AG04450 (cell line): ENCODE results near the gene SORCS2. TPM values are rescaled to one million over a fixed set of nuclear protein-coding genes. Genes with fewer than 3 reads are reported as not detected.

Source experiments
- CTCF ChIA-PET: fragments of 300-600, 350-600 bp; formaldehyde crosslinking; extraction: SDS; loops from one replicate; lab custom pipeline; 2022; ENCODE audit warnings: antibody characterized with exemption, inconsistent platforms; lab: Charles Lee
- POLR2A ChIA-PET: fragments of 350-600 bp; formaldehyde crosslinking; extraction: SDS; loops from one replicate; lab custom pipeline; 2021; ENCODE audit warnings: antibody characterized with exemption, inconsistent platforms; lab: Yijun Ruan, JAX
- DNase-seq: peaks from one replicate; pipeline ENCODE4 v3.0.0-alpha.2; 2011; ENCODE audit warnings: low read depth, low spot score
- H3K27ac ChIP-seq: one replicate; pipeline ENCODE4 v1.5.1; 2012; ENCODE audit warnings: low read depth, low read length, control low read depth
- H3K27me3 ChIP-seq: one replicate; pipeline ENCODE4 v1.6.0; 2012; ENCODE audit warnings: low read length; ENCODE audit not compliant: control insufficient read depth, insufficient read depth
- H3K4me3 ChIP-seq: 2 replicates; pipeline ENCODE4 v1.5.1; 2011; ENCODE audit warnings: mild to moderate bottlenecking, low read depth, low read length, control low read depth
- H3K9me3 ChIP-seq: 2 replicates; pipeline ENCODE4 v1.5.1; 2012; ENCODE audit warnings: low read length; ENCODE audit not compliant: control insufficient read depth, insufficient read depth
- polyA plus RNA-seq: library from polyadenylated mRNA; depleted of rRNA; stranded (reverse); fragments of >200 nt; gene quantifications from 2 replicates; pipeline ENCODE4 v1.2.3, GENCODE V29; 2011
- TF ChIP-seq, protein P1 (sequence below): IDR thresholded peaks from 2 replicates; pipeline ENCODE4 v1.5.1; 2011; ENCODE audit warnings: low read depth, low read length, control low read depth, inconsistent platforms

SORCS2 gene
- polyA plus RNA-seq, 1 experiment: 0.29 TPM

DNA sequence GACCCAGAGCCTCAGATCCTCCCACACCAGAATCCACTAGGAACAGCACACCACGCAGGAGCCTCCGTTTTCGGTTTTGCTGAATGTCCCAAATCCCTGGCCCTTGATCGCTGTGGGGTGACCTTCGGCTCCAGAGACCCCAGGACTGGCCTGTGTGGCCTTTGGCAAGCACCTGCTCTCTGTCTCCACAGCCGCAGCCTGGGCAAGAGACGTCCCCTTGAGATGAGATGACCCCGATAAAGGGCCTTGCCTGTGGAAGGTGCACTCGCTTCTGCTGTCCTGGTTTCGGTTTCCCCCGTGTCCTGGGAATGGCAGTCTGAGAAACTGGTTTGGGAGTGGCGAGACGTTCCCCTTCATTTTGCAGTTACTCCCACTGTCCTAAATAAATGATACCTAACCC lies 232.8 kb downstream of the SORCS2 start:
- DNase-seq: no peak
- POLR2A ChIA-PET: no interaction called here

DNA sequence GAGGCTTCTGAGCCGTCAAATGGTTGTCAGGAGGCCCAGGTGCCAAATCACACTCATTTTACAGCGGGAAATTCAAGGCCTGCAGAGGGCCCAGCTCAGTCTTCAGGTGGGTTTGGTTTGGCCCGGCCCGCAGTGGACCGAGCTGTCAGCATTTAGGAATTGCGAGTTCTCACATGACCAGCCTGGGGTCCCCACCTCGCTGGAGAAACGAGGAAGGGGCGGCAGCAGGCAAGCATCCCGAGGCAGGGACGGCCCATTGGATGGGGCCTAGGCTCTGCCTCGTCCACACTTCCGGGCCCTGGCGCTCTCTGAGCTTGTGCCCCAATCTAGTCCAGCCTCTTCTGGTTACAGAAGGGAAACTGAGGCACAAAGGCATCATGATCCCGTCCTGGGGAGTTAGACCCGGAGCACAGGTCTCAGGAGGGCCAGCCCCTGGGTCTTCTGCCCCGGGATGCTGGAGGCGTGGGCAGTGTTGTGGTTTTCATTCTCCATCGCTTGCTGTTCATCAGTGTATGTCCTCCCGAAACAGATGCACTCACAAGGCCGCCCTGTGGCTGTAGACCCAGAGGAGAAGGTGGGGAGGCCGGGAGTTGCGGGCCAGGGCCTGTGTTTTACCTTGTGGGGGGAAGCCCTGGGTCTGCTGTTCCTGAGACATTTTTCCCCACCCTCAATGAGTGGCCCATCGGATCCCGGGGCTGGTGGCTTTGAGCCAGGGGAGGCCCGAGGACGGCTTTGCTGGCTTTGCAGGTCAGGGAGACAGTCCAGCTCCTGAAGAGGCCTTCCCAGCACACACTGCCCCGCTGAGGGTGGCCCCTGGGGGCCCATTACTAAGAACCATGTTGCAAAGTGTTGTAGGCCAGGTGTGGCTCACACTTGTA lies 233.5 kb downstream of the SORCS2 start:
- CTCF ChIA-PET: no interaction called here
- Histone ChIP-seq H3K4me3 (no peak overlapping the region), H3K27ac (no peak overlapping the region), H3K27me3 (peaks cover 6% of the 10 kb centered on the region), H3K9me3 (no peaks in the 10 kb centered on the region; the same call in 1 of the 2 replicates)
- no peak for DNase-seq
- TF ChIP-seq, protein P1, sequence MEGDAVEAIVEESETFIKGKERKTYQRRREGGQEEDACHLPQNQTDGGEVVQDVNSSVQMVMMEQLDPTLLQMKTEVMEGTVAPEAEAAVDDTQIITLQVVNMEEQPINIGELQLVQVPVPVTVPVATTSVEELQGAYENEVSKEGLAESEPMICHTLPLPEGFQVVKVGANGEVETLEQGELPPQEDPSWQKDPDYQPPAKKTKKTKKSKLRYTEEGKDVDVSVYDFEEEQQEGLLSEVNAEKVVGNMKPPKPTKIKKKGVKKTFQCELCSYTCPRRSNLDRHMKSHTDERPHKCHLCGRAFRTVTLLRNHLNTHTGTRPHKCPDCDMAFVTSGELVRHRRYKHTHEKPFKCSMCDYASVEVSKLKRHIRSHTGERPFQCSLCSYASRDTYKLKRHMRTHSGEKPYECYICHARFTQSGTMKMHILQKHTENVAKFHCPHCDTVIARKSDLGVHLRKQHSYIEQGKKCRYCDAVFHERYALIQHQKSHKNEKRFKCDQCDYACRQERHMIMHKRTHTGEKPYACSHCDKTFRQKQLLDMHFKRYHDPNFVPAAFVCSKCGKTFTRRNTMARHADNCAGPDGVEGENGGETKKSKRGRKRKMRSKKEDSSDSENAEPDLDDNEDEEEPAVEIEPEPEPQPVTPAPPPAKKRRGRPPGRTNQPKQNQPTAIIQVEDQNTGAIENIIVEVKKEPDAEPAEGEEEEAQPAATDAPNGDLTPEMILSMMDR: no peak
- POLR2A ChIA-PET: no interaction called here

More for the DNA sequence above, 232.8 kb downstream of the SORCS2 start:
- TF ChIP-seq, protein P1: no peak
- CTCF ChIA-PET: no interaction called here
- Histone ChIP-seq H3K27ac (no peak overlapping the region), H3K9me3 (no peaks in the 10 kb centered on the region; the same call in 1 of the 2 replicates), H3K4me3 (no peak overlapping the region), H3K27me3 (peaks cover 9% of the 10 kb centered on the region)

DNA sequence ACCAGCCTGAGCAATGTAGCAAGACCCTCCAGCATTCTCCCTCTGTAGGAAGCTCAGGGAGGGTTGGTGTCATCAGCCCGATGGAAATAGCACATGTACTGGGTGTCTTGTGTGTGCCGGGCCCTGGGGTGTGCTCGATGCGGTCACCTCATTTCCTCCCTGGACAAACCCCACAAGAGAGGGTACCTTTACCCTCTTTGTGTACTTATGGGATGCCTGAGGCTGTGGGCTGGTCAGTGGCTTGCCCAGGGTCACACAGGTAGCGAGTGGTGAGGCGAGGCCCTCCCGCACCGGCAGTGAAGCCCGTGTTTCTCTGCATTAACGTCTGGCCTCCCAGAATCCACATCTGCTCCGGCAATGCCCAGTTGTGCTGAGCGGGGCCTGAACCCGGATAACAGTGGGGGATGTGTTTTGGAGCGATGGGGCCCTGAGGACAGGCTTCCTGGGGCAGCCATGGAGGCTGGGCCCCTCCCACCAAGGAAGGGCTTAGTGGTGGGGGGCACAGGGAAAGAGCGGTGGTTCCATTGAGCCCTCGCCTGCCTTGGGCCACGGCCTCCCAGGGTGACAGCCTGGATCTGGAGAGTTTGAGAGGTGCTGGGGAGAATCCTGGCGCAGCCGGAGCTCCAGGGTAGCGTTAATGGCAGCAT lies 234.3 kb downstream of the SORCS2 start:
- ChIA-PET POLR2A (no interaction called here), CTCF (no interaction called here)
- Histone ChIP-seq H3K27me3 (peaks cover 6% of the 10 kb centered on the region), H3K27ac (no peak overlapping the region), H3K9me3 (no peaks in the 10 kb centered on the region; the same call in 1 of the 2 replicates), H3K4me3 (no peak overlapping the region)
- no peak for DNase-seq
- TF ChIP-seq, protein P1: no peak

DNA sequence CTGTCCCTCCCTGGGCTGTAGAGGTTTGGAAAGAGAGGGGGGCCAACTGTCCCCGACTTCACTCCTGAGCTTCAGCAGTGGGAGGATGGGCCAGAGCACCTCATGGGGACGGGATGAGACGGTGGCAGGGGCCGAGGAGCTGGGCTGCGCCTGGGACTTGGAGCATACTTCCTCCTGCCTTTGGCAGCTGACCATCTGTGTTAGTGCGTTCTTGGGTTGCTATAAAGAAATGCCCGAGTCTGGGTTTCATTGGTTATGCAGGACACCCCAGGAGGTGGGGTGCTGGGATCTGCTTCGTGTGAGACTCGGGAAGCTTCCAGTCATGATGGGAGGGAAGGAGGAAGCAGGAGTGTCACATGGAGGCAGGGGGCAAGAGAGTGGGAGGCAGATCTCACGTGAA lies 235.0 kb downstream of the SORCS2 start:
- Histone ChIP-seq H3K27me3 (peaks cover 6% of the 10 kb centered on the region), H3K27ac (no peak overlapping the region), H3K9me3 (no peaks in the 10 kb centered on the region), H3K4me3 (no peak overlapping the region)
- POLR2A ChIA-PET: no interaction called here
- TF ChIP-seq, protein P1: no peak
- CTCF ChIA-PET: no interaction called here
- DNase-seq: no peak

DNA sequence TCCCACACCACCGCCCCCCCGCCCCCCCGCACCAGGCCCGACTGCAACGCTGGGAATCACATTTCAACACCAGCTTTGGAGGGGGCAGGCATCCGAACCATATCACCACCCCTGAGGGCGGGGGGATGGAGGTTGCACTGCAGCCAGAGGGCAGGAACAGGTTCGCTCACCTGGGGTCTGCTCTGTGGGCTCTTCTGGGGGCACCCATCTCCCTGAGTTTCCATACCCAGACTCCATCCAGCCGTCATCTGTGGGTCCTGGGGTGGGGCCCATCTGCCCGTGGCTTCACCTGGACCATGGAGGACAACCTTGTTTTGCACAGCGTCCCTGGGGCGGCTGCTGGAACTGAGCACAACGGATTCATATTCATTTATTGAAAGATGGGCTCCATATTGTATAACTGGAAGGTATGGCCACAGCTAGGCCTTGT lies 235.5 kb downstream of the SORCS2 start:
- TF ChIP-seq, protein P1: no peak
- CTCF ChIA-PET: no interaction called here
- no peak overlapping the region for H3K4me3 ChIP-seq
- H3K27ac ChIP-seq: no peak overlapping the region
- H3K9me3 ChIP-seq: no peaks in the 10 kb centered on the region
- peaks cover 6% of the 10 kb centered on the region for H3K27me3 ChIP-seq
- POLR2A ChIA-PET: no interaction called here
- no peak for DNase-seq
